C4-2B (cell line): Measurements from ENCODE around the gene ZER1.

Experiments used
- H3K27ac ChIP-seq: fragments of 450-650 bp; 2 replicates; pipeline ENCODE4 v1.5.1; 2017
- CTCF ChIP-seq: fragments of 450-650 bp; conservative IDR thresholded peaks from 2 replicates; pipeline ENCODE4 v1.5.1; 2017; ENCODE audit warnings: mild to moderate bottlenecking
- ZFX ChIP-seq: fragments of 450-650 bp; IDR thresholded peaks from 2 replicates; pipeline ENCODE4 v1.6.1; 2017

ZER1 gene

GRCh38 chr9:128713941-128714573 is 57.7 kb downstream of the ZER1 start:
- no peak overlapping the region for H3K27ac ChIP-seq
- TF ChIP-seq CTCF (no peak), ZFX (no peak)

DNA sequence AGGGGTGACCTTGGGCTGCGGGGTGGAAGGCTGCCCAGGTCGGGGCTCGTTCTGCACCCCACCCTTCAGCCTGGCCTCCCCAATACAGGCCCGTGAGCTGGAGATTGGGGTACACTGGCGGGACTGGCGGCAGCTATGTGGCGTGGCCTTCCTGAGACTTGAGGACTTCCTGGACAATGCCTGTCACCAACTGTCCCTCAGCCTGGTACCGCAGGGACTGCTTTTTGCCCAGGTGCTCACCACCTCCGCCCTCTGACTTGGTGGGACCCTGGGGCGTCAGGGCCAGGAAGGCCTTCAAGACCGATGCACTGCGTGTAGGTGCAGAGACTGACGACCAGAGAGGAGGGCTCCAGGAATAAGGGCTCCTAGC is 58.3 kb downstream of the ZER1 start:
- TF ChIP-seq ZFX (no peak), CTCF (no peak)
- H3K27ac ChIP-seq, result no peak overlapping the region

DNA sequence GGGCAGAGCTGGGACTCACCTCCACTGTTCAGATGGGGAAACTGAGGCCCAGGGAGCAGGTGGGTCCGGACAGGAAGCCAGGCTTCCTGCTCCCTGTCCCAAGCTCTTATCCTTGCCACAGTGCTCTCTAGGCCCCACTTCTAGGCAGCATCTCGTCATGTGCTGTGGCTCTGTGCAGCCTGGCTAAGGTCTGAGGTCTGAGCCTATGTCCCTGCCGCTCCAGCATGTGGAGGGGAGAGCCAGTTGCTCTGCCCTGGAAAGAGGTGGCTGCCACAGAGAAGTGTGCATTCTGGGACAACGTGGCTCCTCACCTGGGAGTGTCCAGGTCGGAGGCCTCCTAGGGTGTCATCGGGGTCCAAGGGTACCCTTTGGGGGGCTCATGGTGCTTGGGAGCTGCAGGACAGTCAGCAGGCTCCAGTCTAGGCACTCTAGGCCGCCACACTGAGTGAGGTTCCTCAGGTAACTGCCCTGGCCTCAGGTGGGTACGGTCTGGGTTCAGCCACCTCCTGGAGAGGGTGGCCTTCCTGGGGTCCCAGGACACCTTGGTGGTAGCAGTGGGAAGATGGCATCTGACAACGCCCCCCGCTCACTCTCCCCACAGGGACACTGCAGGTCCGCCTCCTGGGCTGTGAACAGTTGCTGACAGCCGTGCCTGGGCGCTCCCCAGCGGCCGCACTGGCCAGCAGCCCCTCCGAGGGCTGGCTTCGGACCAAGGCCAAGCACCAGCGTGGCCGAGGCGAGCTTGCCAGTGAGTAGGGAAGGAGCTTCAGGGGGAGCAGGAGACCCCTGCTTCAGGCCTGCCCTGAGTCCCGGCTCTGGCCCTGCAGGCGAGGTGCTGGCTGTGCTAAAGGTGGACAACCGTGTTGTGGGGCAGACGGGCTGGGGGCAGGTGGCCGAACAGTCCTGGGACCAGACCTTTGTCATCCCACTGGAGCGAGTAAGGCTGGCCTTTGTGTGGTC is 59.0 kb downstream of the ZER1 start:
- TF ChIP-seq CTCF, result no peak
- TF ChIP-seq ZFX, result no peak
- H3K27ac ChIP-seq, result no peak overlapping the region

- TF ChIP-seq CTCF (no peak), ZFX (no peak)
- H3K27ac ChIP-seq, result no peak overlapping the region
These were observed 64.3 kb downstream of the ZER1 start for GRCh38 chr9:128707446-128707845.

DNA sequence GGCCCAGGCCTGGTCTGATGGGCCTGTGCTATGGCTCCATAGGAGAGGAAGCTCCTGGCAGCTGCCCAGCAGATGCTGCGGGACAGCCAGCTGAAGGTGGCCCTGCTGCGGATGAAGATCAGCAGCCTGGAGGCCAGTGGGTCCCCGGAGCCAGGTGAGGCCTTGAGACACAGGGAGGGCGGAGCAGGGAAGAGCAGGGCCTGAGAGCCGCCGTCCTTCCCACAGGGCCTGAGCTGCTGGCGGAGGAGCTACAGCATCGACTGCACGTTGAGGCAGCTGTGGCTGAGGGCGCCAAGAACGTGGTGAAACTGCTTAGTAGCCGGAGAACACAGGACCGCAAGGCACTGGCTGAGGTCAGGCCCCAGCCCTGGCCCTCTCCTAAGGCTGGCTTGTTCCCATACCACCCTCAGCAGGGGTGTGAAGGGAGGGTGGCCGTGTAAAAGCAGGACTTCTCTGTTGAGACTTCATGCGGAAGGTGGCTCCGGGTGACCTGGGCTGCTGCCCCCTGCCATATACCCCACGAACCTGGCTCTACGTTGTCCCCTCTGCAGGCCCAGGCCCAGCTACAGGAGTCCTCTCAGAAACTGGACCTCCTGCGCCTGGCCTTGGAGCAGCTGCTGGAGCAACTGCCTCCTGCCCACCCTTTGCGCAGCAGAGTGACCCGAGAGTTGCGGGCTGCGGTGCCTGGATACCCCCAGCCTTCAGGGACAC is 64.9 kb downstream of the ZER1 start:
- no peak overlapping the region for H3K27ac ChIP-seq
- TF ChIP-seq CTCF (no peak), ZFX (no peak)

DNA sequence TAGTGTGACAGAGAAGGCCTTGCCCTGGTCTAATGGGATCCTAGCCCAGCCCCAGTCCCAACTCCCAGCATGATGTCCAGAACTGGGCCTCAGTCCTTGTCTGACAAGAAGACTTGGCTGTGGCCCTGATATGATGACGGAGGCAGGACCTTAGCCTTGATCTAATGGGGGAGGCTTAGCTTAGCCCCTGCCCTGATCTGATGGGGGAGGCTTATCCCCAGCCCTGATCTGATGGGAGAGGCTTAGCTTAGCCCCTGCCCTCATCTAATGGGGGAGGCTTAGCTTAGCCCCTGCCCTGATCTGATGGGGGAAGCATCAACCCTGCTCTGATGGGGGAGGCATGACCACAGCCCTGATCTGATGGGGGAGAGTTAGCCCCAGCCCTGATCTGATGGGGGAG is 65.7 kb downstream of the ZER1 start:
- no peak overlapping the region for H3K27ac ChIP-seq
- TF ChIP-seq ZFX (no peak), CTCF (no peak)
